Measurements from ENCODE around the gene GRAMD1B. TPM values are rescaled to one million over a fixed set of nuclear protein-coding genes. Genes with fewer than 3 reads are reported as not detected.

The GRAMD1B gene
- total and polyA plus RNA-seq, 3 experiments from 2014 or later: 2.1 to 28.2 (median 27.9) TPM

DNA sequence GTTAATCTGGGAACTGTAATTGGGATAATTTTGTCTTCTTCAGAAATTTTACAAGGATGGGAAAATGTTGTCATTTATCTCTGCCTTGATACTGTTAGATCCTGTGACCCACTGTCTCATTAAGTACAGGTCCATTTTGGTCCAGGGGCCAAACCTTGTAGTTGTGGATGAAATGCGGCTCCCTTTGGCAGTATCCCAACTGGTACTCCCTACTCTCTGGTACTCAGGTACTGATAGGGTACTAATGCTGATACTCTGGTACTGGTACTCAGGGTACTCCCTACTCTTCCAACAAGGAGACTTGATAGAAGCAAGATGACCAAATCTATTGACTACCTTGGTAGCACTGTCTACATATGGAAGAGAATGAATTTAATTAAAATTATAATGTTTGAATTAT is 97.9 kb downstream of the GRAMD1B start:
- H3K36me3 ChIP-seq (ENCODE audit: insufficient read depth, low read length): no peaks in the 10 kb centered on the region
- Mint-ChIP-seq H3K27ac (no peak overlapping the region), H3K9me3 (no peaks in the 10 kb centered on the region), H3K36me3 (peaks cover 0 to 3% (median 2%) of the 10 kb centered on the region in 3 donors), H3K4me1 (peaks cover 0 to 4% (median 0%) of the 10 kb centered on the region in 3 donors), H3K4me3 (no peak overlapping the region), H3K27me3 (peaks cover 0 to 3% of the 10 kb centered on the region in 2 donors)
- no peak for DNase-seq
- no peaks in the 10 kb centered on the region for H3K27me3 ChIP-seq (ENCODE audit: insufficient read depth, low read length, poor library complexity, severe bottlenecking)
- H3K9me3 ChIP-seq (ENCODE audit: low read length): no peaks in the 10 kb centered on the region
- H3K4me3 ChIP-seq (ENCODE audit: low read length): no peak overlapping the region
- ChIA-PET POLR2A (no interaction called here), CTCF (no interaction called here)
- no peak overlapping the region for H3K27ac ChIP-seq (ENCODE audit: low read depth, low read length)
- no peaks in the 10 kb centered on the region for H3K4me1 ChIP-seq (ENCODE audit: insufficient read depth, low read length)

DNA sequence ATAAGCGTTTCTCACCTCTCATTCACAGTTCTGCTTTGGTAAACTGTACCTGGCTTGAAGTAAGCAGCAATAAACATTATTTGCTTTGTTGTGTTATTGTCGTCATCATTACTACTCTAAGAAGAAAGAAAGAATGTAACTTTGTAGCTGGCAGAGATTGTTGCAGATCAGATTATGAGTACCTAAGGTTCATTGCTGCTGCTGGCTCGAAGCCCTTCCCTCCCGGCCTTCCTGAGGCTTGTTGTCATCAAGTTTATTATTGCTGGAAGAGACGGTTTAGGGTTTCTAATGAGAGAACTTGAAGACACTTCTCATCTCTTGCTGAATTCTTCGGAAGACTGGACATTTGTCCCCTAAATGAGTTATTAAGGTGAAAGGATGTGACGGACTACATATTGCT is 101.3 kb downstream of the GRAMD1B start:
- H3K4me3 ChIP-seq (ENCODE audit: low read length): no peak overlapping the region
- H3K9me3 Mint-ChIP-seq: no peaks in the 10 kb centered on the region
- no peak for DNase-seq
- H3K27me3 ChIP-seq (ENCODE audit: insufficient read depth, low read length, poor library complexity, severe bottlenecking): no peaks in the 10 kb centered on the region
- peaks cover 0 to 3% (median 1%) of the 10 kb centered on the region in 3 donors for H3K36me3 Mint-ChIP-seq
- no peaks in the 10 kb centered on the region for H3K4me1 ChIP-seq (ENCODE audit: insufficient read depth, low read length)
- H3K4me3 Mint-ChIP-seq: peak overlapping the region in 1 of 7 donors; percentile 10
- no peaks in the 10 kb centered on the region for H3K36me3 ChIP-seq (ENCODE audit: insufficient read depth, low read length)
- no peak overlapping the region for H3K27ac ChIP-seq (ENCODE audit: low read depth, low read length)
- ChIA-PET POLR2A (no interaction called here), CTCF (no interaction called here)
- H3K9me3 ChIP-seq (ENCODE audit: low read length): no peaks in the 10 kb centered on the region
- peaks cover 0 to 4% (median 0%) of the 10 kb centered on the region in 3 donors for H3K4me1 Mint-ChIP-seq
- peaks cover 0 to 4% of the 10 kb centered on the region in 2 donors for H3K27me3 Mint-ChIP-seq
- no peak overlapping the region for H3K27ac Mint-ChIP-seq

DNA sequence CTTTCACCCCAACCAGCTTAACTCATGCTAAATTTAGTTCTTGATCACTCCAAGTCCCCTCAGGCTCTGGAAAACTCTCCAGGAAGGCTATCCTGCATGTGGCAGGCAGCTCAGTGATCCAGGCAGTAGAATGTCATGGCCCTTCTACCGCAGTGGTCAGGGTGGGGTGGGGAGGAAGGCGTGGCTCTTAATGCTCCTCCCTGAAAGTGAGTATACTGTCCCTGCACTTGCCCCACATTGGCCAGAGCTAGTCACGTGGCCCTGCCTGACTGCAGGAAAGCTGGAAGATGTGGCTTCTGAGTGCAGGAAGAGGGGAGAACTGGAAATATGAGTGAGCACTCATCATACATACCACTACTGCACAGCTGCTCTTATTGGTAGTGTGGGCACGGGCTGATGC is 102.1 kb downstream of the GRAMD1B start:
- POLR2A ChIA-PET: no interaction called here
- H3K9me3 Mint-ChIP-seq: no peaks in the 10 kb centered on the region
- H3K27me3 ChIP-seq (ENCODE audit: insufficient read depth, low read length, poor library complexity, severe bottlenecking): no peaks in the 10 kb centered on the region

GRCh38 chr11:123535401-123535800 is 105.3 kb downstream of the GRAMD1B start:
- ChIA-PET POLR2A (no interaction called here), CTCF (no interaction called here)
- no peak for DNase-seq
- Mint-ChIP-seq H3K36me3 (peaks cover 0 to 1% (median 0%) of the 10 kb centered on the region in 3 donors), H3K27me3 (peaks cover 0 to 1% of the 10 kb centered on the region in 2 donors), H3K9me3 (no peaks in the 10 kb centered on the region), H3K4me3 (no peak overlapping the region), H3K4me1 (peaks cover 0 to 7% (median 0%) of the 10 kb centered on the region in 3 donors), H3K27ac (no peak overlapping the region)
- Histone ChIP-seq H3K9me3 (ENCODE audit: low read length) (no peaks in the 10 kb centered on the region), H3K4me3 (ENCODE audit: low read length) (no peak overlapping the region), H3K27ac (ENCODE audit: low read depth, low read length) (no peak overlapping the region), H3K4me1 (ENCODE audit: insufficient read depth, low read length) (no peaks in the 10 kb centered on the region), H3K27me3 (ENCODE audit: insufficient read depth, low read length, poor library complexity, severe bottlenecking) (no peaks in the 10 kb centered on the region), H3K36me3 (ENCODE audit: insufficient read depth, low read length) (no peaks in the 10 kb centered on the region)

More for the DNA sequence above, 102.1 kb downstream of the GRAMD1B start:
- peaks cover 0 to 3% (median 1%) of the 10 kb centered on the region in 3 donors for H3K36me3 Mint-ChIP-seq
- no peak for DNase-seq
- H3K27ac ChIP-seq (ENCODE audit: low read depth, low read length): no peak overlapping the region
- no peak overlapping the region for H3K4me3 ChIP-seq (ENCODE audit: low read length)
- H3K27ac Mint-ChIP-seq: no peak overlapping the region
- peaks cover 0 to 7% (median 0%) of the 10 kb centered on the region in 3 donors for H3K4me1 Mint-ChIP-seq
- H3K4me3 Mint-ChIP-seq: no peak overlapping the region
- CTCF ChIA-PET: no interaction called here
- no peaks in the 10 kb centered on the region for H3K9me3 ChIP-seq (ENCODE audit: low read length)
- no peaks in the 10 kb centered on the region for H3K36me3 ChIP-seq (ENCODE audit: insufficient read depth, low read length)
- peaks cover 0 to 4% of the 10 kb centered on the region in 2 donors for H3K27me3 Mint-ChIP-seq
- H3K4me1 ChIP-seq (ENCODE audit: insufficient read depth, low read length): no peaks in the 10 kb centered on the region

GRCh38 chr11:123536690-123537437 is 106.8 kb downstream of the GRAMD1B start:
- Mint-ChIP-seq H3K27me3 (peaks cover 0 to 1% of the 10 kb centered on the region in 2 donors), H3K36me3 (peaks cover 0 to 4% (median 1%) of the 10 kb centered on the region in 3 donors), H3K27ac (no peak overlapping the region), H3K4me1 (peaks cover 0 to 7% (median 0%) of the 10 kb centered on the region in 3 donors), H3K9me3 (no peaks in the 10 kb centered on the region), H3K4me3 (no peak overlapping the region)
- Histone ChIP-seq H3K9me3 (ENCODE audit: low read length) (no peaks in the 10 kb centered on the region), H3K4me1 (ENCODE audit: insufficient read depth, low read length) (no peaks in the 10 kb centered on the region), H3K27ac (ENCODE audit: low read depth, low read length) (no peak overlapping the region), H3K27me3 (ENCODE audit: insufficient read depth, low read length, poor library complexity, severe bottlenecking) (no peaks in the 10 kb centered on the region), H3K36me3 (ENCODE audit: insufficient read depth, low read length) (no peaks in the 10 kb centered on the region), H3K4me3 (ENCODE audit: low read length) (no peak overlapping the region)
- DNase-seq: no peak
- ChIA-PET POLR2A (no interaction called here), CTCF (interaction anchor here (0.6 kb wide), 1 partner anchor 35 kb away, joined by 3 read pairs; no protein-coding TSS in a partner anchor)

DNA sequence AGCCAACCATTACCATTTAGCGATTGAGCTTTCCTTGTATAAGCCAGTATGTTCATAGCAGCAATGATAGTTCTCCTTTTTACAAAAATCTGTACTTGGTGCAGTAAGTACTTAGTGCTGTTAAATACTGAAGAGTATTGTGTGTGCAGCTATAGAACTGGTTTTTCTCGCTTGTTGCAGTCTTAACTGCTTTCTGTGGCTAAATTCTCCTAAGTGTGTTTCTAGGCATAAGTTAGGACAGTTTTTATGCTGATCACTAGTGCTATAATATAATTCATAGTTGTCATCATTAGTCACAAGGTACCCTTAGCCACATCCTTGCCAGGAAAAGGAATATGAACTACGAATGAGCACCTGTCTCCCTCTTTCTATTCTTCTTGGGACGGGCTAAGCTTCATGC is 107.7 kb downstream of the GRAMD1B start:
- no peak overlapping the region for H3K27ac Mint-ChIP-seq
- Histone ChIP-seq H3K4me3 (ENCODE audit: low read length) (no peak overlapping the region), H3K9me3 (ENCODE audit: low read length) (no peaks in the 10 kb centered on the region), H3K36me3 (ENCODE audit: insufficient read depth, low read length) (no peaks in the 10 kb centered on the region), H3K27me3 (ENCODE audit: insufficient read depth, low read length, poor library complexity, severe bottlenecking) (no peaks in the 10 kb centered on the region), H3K27ac (ENCODE audit: low read depth, low read length) (no peak overlapping the region), H3K4me1 (ENCODE audit: insufficient read depth, low read length) (no peaks in the 10 kb centered on the region)
- H3K9me3 Mint-ChIP-seq: no peaks in the 10 kb centered on the region
- POLR2A ChIA-PET: no interaction called here
- DNase-seq: no peak
- H3K36me3 Mint-ChIP-seq: peaks cover 0 to 3% (median 1%) of the 10 kb centered on the region in 3 donors
- H3K27me3 Mint-ChIP-seq: peaks cover 0 to 3% of the 10 kb centered on the region in 2 donors
- CTCF ChIA-PET: interaction anchor here (0.6 to 1.4 kb wide), 2 partner anchors 35 to 39 kb away, joined by 3 to 4 read pairs; no protein-coding TSS in a partner anchor
- H3K4me3 Mint-ChIP-seq: no peak overlapping the region
- H3K4me1 Mint-ChIP-seq: peaks cover 0 to 3% (median 0%) of the 10 kb centered on the region in 3 donors

DNA sequence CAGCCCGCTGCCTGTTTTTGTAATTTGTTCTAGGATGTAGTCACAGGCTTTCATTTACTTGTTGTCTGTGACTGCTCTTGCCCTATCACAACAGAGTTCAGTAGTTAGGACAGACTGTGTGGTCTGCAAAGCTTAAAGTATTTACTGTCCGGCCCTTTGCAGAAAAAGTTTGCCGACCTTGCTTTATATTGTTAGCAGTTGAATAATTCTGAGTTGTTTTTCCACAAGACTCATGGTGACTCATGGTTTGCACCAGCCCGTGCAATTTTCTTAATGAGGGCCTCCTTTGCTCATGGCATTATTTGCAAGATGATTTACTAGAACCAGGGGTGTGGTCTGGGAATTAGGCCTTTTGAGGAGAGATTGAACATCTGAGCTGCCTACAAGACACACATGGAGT is 113.7 kb downstream of the GRAMD1B start:
- no peak for DNase-seq
- H3K4me3 ChIP-seq (ENCODE audit: low read length): no peak overlapping the region
- H3K36me3 ChIP-seq (ENCODE audit: insufficient read depth, low read length): no peaks in the 10 kb centered on the region
- no peaks in the 10 kb centered on the region for H3K9me3 ChIP-seq (ENCODE audit: low read length)
- POLR2A ChIA-PET: no interaction called here
- H3K27ac ChIP-seq (ENCODE audit: low read depth, low read length): no peak overlapping the region
- no peaks in the 10 kb centered on the region for H3K27me3 ChIP-seq (ENCODE audit: insufficient read depth, low read length, poor library complexity, severe bottlenecking)
- no peaks in the 10 kb centered on the region for H3K4me1 ChIP-seq (ENCODE audit: insufficient read depth, low read length)
- CTCF ChIA-PET: no interaction called here
- Mint-ChIP-seq H3K4me3 (no peak overlapping the region), H3K9me3 (no peaks in the 10 kb centered on the region), H3K36me3 (peaks cover 0 to 3% (median 1%) of the 10 kb centered on the region in 3 donors), H3K27me3 (peaks cover 0 to 4% of the 10 kb centered on the region in 2 donors), H3K27ac (no peak overlapping the region), H3K4me1 (no peaks in the 10 kb centered on the region)

- Mint-ChIP-seq H3K4me1 (no peaks in the 10 kb centered on the region), H3K27me3 (peaks cover 0 to 4% of the 10 kb centered on the region in 2 donors), H3K9me3 (no peaks in the 10 kb centered on the region), H3K36me3 (peaks cover 0 to 3% (median 1%) of the 10 kb centered on the region in 3 donors), H3K4me3 (no peak overlapping the region), H3K27ac (no peak overlapping the region)
- Histone ChIP-seq H3K27me3 (ENCODE audit: insufficient read depth, low read length, poor library complexity, severe bottlenecking) (no peaks in the 10 kb centered on the region), H3K4me3 (ENCODE audit: low read length) (no peak overlapping the region), H3K27ac (ENCODE audit: low read depth, low read length) (no peak overlapping the region), H3K9me3 (ENCODE audit: low read length) (no peaks in the 10 kb centered on the region), H3K4me1 (ENCODE audit: insufficient read depth, low read length) (no peaks in the 10 kb centered on the region), H3K36me3 (ENCODE audit: insufficient read depth, low read length) (no peaks in the 10 kb centered on the region)
- CTCF ChIA-PET: no interaction called here
- no peak for DNase-seq
- POLR2A ChIA-PET: no interaction called here
These were observed 114.7 kb downstream of the GRAMD1B start for GRCh38 chr11:123544631-123545375.
